BE2C (cell line): Measurements from ENCODE around the gene BSCL2.

Source experiments
- DNase-seq: peaks from one replicate; pipeline ENCODE4 v3.0.0-alpha.2; 2020
- H3K27me3 ChIP-seq: fragments of 250-450 bp; sonication (Bioruptor Pico); 2 replicates; pipeline ENCODE4 v1.5.1; 2020; ENCODE audit warnings: mild to moderate bottlenecking
- H3K36me3 ChIP-seq: fragments of 250-450 bp; sonication (Bioruptor Pico); 2 replicates; pipeline ENCODE4 v1.5.1; 2020; ENCODE audit warnings: mild to moderate bottlenecking
- H3K4me1 ChIP-seq: fragments of 250-450 bp; sonication (Bioruptor Pico); 2 replicates; pipeline ENCODE4 v1.5.1; 2020
- H3K4me3 ChIP-seq: 2 replicates; pipeline ENCODE4 v1.5.1; 2011; ENCODE audit warnings: low read depth, low read length
- H3K9me3 ChIP-seq: fragments of 250-450 bp; sonication (Bioruptor Pico); 2 replicates; pipeline ENCODE4 v1.5.1; 2020
- CTCF ChIP-seq: IDR thresholded peaks from 2 replicates; pipeline ENCODE4 v1.5.1; 2012; ENCODE audit warnings: mild to moderate bottlenecking, low read depth, low read length

The BSCL2 gene

DNA sequence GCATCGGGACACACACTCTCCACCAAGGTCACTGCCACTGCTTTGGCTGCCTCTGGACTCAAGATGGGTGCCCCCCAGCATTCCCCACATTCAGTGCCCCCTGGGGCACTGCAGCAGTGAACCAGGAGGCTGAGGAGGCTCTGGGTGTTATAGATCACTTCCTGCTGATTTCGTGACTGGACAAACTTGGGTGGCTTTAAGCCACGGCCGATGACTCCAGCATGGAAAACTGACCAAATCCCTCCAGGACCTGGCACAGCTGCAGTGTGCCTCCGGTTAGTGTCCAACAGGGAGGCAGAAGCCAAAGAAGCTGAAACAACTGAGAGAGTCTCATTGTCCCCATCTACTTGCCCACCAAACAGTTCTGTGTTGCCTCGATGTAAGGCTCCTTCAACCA is 59.6 kb downstream of the BSCL2 start:
- Histone ChIP-seq H3K9me3 (no peaks in the 10 kb centered on the region), H3K4me3 (no peak overlapping the region), H3K27me3 (no peaks in the 10 kb centered on the region), H3K4me1 (no peaks in the 10 kb centered on the region), H3K36me3 (peaks cover 12% of the 10 kb centered on the region)
- TF ChIP-seq CTCF: no peak
- DNase-seq: no peak

- Histone ChIP-seq H3K36me3 (peaks cover 12% of the 10 kb centered on the region), H3K4me1 (no peaks in the 10 kb centered on the region), H3K9me3 (no peaks in the 10 kb centered on the region), H3K4me3 (peak overlapping the region; percentile 1; the same call in 1 of the 2 replicates), H3K27me3 (no peaks in the 10 kb centered on the region)
- DNase-seq: no peak
- no peak for TF ChIP-seq CTCF
Observed at GRCh38 chr11:62646825-62647608, 60.2 kb downstream of the BSCL2 start.

GRCh38 chr11:62645946-62646824 is 61.0 kb downstream of the BSCL2 start, which contains the start of gene GANAB:
TSS of gene GANAB (minus strand) at chr11:62646613. CDS start at chr11:62646599, 14 bp downstream.
- H3K4me1 ChIP-seq: no peaks in the 10 kb centered on the region
- no peaks in the 10 kb centered on the region for H3K9me3 ChIP-seq
- peak; percentile 97 for DNase-seq
- peak within 1 kb of the TSS; percentile 87 for H3K4me3 ChIP-seq
- H3K27me3 ChIP-seq: no peaks in the 10 kb centered on the region
- peaks cover 12% of the 10 kb centered on the region for H3K36me3 ChIP-seq
- no peak for TF ChIP-seq CTCF

GRCh38 chr11:62645671-62645945 is 61.6 kb downstream of the BSCL2 start:
- no peak for DNase-seq
- Histone ChIP-seq H3K27me3 (no peaks in the 10 kb centered on the region), H3K4me1 (no peaks in the 10 kb centered on the region), H3K9me3 (no peaks in the 10 kb centered on the region), H3K4me3 (peak overlapping the region; percentile 87), H3K36me3 (peaks cover 12% of the 10 kb centered on the region)
- TF ChIP-seq CTCF: no peak

DNA sequence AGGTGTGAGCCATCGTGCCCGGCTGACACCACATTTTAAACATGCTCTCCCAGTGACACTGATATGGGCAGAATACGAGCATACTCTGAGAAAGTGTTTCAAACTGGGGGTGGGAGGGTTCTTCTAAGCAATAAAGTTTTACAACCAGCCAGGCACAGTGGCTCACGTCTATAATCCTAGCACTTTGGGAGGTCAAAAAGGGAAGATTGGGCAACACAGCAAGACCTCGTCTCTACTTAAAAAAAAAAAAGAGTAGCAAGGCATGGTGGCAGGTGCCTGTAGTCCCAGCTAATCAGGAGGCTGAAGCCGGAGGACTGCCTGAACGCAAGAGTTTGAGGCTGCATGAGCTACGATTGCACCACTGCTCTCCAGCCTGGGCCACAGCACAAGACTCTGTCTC is 63.0 kb downstream of the BSCL2 start:
- Histone ChIP-seq H3K9me3 (no peaks in the 10 kb centered on the region), H3K27me3 (no peaks in the 10 kb centered on the region), H3K4me1 (no peaks in the 10 kb centered on the region), H3K4me3 (no peak overlapping the region), H3K36me3 (peaks cover 11% of the 10 kb centered on the region)
- no peak for DNase-seq
- TF ChIP-seq CTCF: no peak
